Sigmoid colon (tissue), 4 donors: ENCODE results near the gene MAGI2.

Source experiments
- CTCF ChIP-seq, 4 experiments: fragments of 450-650 bp in 3 of 4; fragments of 200-600 bp in 1 of 4; IDR thresholded peaks; one replicate each; pipeline ENCODE4 v1.5.1; 2016 to 2019; ENCODE audit warnings: antibody characterized with exemption in 4 of 4, mild to moderate bottlenecking in 3 of 4, moderate library complexity in 2 of 4
- EP300 ChIP-seq, 4 donors: sonication (generic); formaldehyde crosslinking; IDR thresholded peaks; one replicate each; pipeline ENCODE4 v1.6.1; 2017; ENCODE audit warnings: antibody characterized with exemption in 4 of 4
- POLR2AphosphoS5 ChIP-seq, 4 donors: sonication (generic); formaldehyde crosslinking; IDR thresholded peaks; one replicate each; pipeline ENCODE4 v1.6.1; 2017; ENCODE audit warnings: antibody characterized with exemption in 4 of 4

GRCh38 chr7:78019447-78020135, 1433.9 kb downstream of the MAGI2 start:
- TF ChIP-seq EP300 (IDR thresholded peaks at IDR 0.05) (no peak), CTCF (IDR thresholded peaks at IDR 0.05) (peak in 1 of 4 experiments; percentile 9), POLR2AphosphoS5 (IDR thresholded peaks at IDR 0.05) (peak; percentile 59 to 84 (median 78))
